ENCODE measurements around the gene DENND2A. TPM values are rescaled to one million over a fixed set of nuclear protein-coding genes. Genes with fewer than 3 reads are reported as not detected.

The DENND2A gene
- total RNA-seq, 1 experiment from 2014 or later: 7.3 TPM

DNA sequence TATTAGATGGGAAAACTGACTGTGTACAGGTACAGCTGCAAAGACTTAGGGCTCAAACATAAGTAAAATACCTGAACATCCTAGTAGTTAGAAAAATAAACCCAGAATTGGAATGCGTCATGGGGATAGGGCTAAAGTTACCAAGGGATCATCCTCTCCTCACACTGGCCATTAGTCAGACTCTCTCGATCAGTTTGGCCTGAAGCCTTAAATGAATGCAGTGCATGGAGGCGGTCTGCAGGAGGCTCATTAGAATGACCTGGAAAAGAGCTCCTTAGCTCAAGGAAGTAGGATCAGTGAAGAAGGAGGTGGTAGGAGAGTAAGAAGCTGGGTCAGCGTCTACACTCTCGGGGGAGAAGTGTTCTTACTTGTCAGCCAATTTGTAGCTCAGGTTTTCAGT lies 35.3 kb downstream of the DENND2A start:
- no peak overlapping the region for H2AFZ ChIP-seq (ENCODE audit: low read length)
- H4K91ac ChIP-seq (ENCODE audit: insufficient read length, low read depth, low read length): no peak overlapping the region
- H3K4me3 Mint-ChIP-seq: no peak overlapping the region
- H3K9me3 ChIP-seq (ENCODE audit: control insufficient read depth, low read depth, low read length): no peaks in the 10 kb centered on the region
- H3K9ac ChIP-seq (ENCODE audit: extremely low read depth, insufficient read length, low read length): no peak overlapping the region
- no CpG with 5 or more reads among the region's 5 CpGs for WGBS (ENCODE audit: extremely low coverage, insufficient read length, low lambda C conversion rate)
- no peak overlapping the region for H2BK120ac ChIP-seq (ENCODE audit: low read depth, low read length, poor library complexity, severe bottlenecking)
- H3K27me3 ChIP-seq (ENCODE audit: insufficient read depth, low read length): no peaks in the 10 kb centered on the region
- H2BK12ac ChIP-seq (ENCODE audit: insufficient read length, low read depth, low read length): no peak overlapping the region
- H3K36me3 Mint-ChIP-seq (ENCODE audit: insufficient read depth in 1 of 3, low read depth in 3 of 3): peaks cover 0 to 5% (median 3%) of the 10 kb centered on the region in 3 experiments; a peak in 4 of 7 replicates
- no peaks in the 10 kb centered on the region for H4K20me1 ChIP-seq (ENCODE audit: control insufficient read depth, insufficient read depth, insufficient read length)
- no peak overlapping the region for H3K27ac ChIP-seq (ENCODE audit: insufficient read length, low read depth, low read length)
- H3K4me1 Mint-ChIP-seq: peaks cover 9 to 10% of the 10 kb centered on the region in 2 experiments
- H3K4me1 ChIP-seq (ENCODE audit: insufficient read depth, low read length): no peaks in the 10 kb centered on the region
- no peak overlapping the region for H4K5ac ChIP-seq (ENCODE audit: insufficient read length, low read depth, low read length)
- no peak overlapping the region for H2AK5ac ChIP-seq (ENCODE audit: insufficient read length, low read length)
- no peak overlapping the region for H3K4me2 ChIP-seq (ENCODE audit: insufficient read depth, insufficient read length, low read length)
- H3K79me2 ChIP-seq (ENCODE audit: insufficient read depth, low read length): no peaks in the 10 kb centered on the region
- TF ChIP-seq, protein P1, sequence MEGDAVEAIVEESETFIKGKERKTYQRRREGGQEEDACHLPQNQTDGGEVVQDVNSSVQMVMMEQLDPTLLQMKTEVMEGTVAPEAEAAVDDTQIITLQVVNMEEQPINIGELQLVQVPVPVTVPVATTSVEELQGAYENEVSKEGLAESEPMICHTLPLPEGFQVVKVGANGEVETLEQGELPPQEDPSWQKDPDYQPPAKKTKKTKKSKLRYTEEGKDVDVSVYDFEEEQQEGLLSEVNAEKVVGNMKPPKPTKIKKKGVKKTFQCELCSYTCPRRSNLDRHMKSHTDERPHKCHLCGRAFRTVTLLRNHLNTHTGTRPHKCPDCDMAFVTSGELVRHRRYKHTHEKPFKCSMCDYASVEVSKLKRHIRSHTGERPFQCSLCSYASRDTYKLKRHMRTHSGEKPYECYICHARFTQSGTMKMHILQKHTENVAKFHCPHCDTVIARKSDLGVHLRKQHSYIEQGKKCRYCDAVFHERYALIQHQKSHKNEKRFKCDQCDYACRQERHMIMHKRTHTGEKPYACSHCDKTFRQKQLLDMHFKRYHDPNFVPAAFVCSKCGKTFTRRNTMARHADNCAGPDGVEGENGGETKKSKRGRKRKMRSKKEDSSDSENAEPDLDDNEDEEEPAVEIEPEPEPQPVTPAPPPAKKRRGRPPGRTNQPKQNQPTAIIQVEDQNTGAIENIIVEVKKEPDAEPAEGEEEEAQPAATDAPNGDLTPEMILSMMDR (conservative IDR thresholded peaks at IDR 0.05): peak; percentile 33; the same call in 2 of the 3 replicates
- no peaks in the 10 kb centered on the region for H3K79me1 ChIP-seq (ENCODE audit: insufficient read depth, low read depth, low read length, poor library complexity, severe bottlenecking)
- H3K23ac ChIP-seq (ENCODE audit: insufficient read length, low read depth, low read length): no peak overlapping the region
- no peak overlapping the region for H2BK15ac ChIP-seq (ENCODE audit: low read depth, low read length)
- peak; percentile 47 for DNase-seq
- H3K27me3 Mint-ChIP-seq (ENCODE audit: low read depth): no peaks in the 10 kb centered on the region
- H3T11ph ChIP-seq (ENCODE audit: low read length): no peak overlapping the region
- H3K4ac ChIP-seq (ENCODE audit: low read depth, low read length): no peak overlapping the region
- H3K23me2 ChIP-seq (ENCODE audit: insufficient read length, low read depth, low read length, poor library complexity, severe bottlenecking): no peaks in the 10 kb centered on the region
- H2BK5ac ChIP-seq (ENCODE audit: insufficient read length, low read length): no peak overlapping the region
- H3K9me3 Mint-ChIP-seq: no peaks in the 10 kb centered on the region
- no peak overlapping the region for H2BK20ac ChIP-seq (ENCODE audit: low read depth, low read length, poor library complexity, severe bottlenecking)
- no peak overlapping the region for H3K14ac ChIP-seq (ENCODE audit: insufficient read depth, low read length)
- no peak overlapping the region for H3K56ac ChIP-seq (ENCODE audit: insufficient read length, low read depth, low read length)
- H4K8ac ChIP-seq (replicated peaks; ENCODE audit: insufficient read length, low read depth, low read length): no peak overlapping the region
- H3K27ac Mint-ChIP-seq: peak overlapping the region in 2 of 3 experiments; percentile 32 to 40; a peak in 2 of 7 replicates
- no peak overlapping the region for H3K18ac ChIP-seq (ENCODE audit: insufficient read length, low read depth, low read length)
